HG03432 (cell line): ENCODE data around the gene GSTP1.
"Not testable (repeated sequence)": the region's sequence is repeated elsewhere in the genome, so short reads cannot be mapped to it uniquely, and the experiment has no call there.

Experiments
- ATAC-seq: cut with Tn5 transposase; IDR thresholded peaks from one replicate; pipeline ENCODE4 v1.9.1; 2021; ENCODE audit warnings: mild to moderate bottlenecking, moderate library complexity; ENCODE audit not compliant: unreplicated experiment

GSTP1 gene

GRCh38 chr11:67594480-67594879 is 10.9 kb downstream of the GSTP1 start:
- ATAC-seq: no peak

GRCh38 chr11:67596753-67597300 is 13.2 kb downstream of the GSTP1 start:
- no peak for ATAC-seq

GRCh38 chr11:67597458-67597857 is 13.8 kb downstream of the GSTP1 start:
- not testable (repeated sequence) for ATAC-seq

- ATAC-seq: not testable (repeated sequence)
Measured at GRCh38 chr11:67597963-67598362, 14.4 kb downstream of the GSTP1 start.

- no peak for ATAC-seq
Measured at GRCh38 chr11:67599149-67599548, 15.5 kb downstream of the GSTP1 start.

GRCh38 chr11:67600324-67601029 is 16.9 kb downstream of the GSTP1 start:
- ATAC-seq: peak; percentile 52

GRCh38 chr11:67601098-67601497 is 17.5 kb downstream of the GSTP1 start:
- no peak for ATAC-seq

- ATAC-seq: not testable (repeated sequence)
Measured at GRCh38 chr11:67604119-67604518, 20.5 kb downstream of the GSTP1 start.

GRCh38 chr11:67604815-67605214 is 21.2 kb downstream of the GSTP1 start:
- ATAC-seq: no peak

GRCh38 chr11:67605231-67606011 is 21.8 kb downstream of the GSTP1 start:
- no peak for ATAC-seq

GRCh38 chr11:67606093-67606491 is 22.5 kb downstream of the GSTP1 start:
- no peak for ATAC-seq

GRCh38 chr11:67606492-67607295 is 23.1 kb downstream of the GSTP1 start, which contains the start of gene NDUFV1:
TSS of gene NDUFV1 (plus strand) at chr11:67606936. CDS start at chr11:67607005, 69 bp downstream.
- ATAC-seq: peak; percentile 93

- no peak for ATAC-seq
Measured at GRCh38 chr11:67607507-67607906, 23.9 kb downstream of the GSTP1 start.

- no peak for ATAC-seq
Measured at GRCh38 chr11:67608486-67608885, 24.9 kb downstream of the GSTP1 start.

GRCh38 chr11:67609316-67609715 is 25.7 kb downstream of the GSTP1 start:
- no peak for ATAC-seq

- ATAC-seq: no peak
Measured at GRCh38 chr11:67610302-67610868, 26.8 kb downstream of the GSTP1 start.

GRCh38 chr11:67611165-67611564 is 27.6 kb downstream of the GSTP1 start:
- no peak for ATAC-seq

- ATAC-seq: no peak
Measured at GRCh38 chr11:67611704-67612587, 28.3 kb downstream of the GSTP1 start.

- no peak for ATAC-seq
Measured at GRCh38 chr11:67612751-67613150, 29.1 kb downstream of the GSTP1 start.
